HepG2 (cell line): Measurements from ENCODE around the gene OSBPL3. TPM values are rescaled to one million over a fixed set of nuclear protein-coding genes. Genes with fewer than 3 reads are reported as not detected.

Experiments used
- ATAC-seq: fragments of 200-7000 bp; cut with Tn5 transposase; 3 replicates; pipeline ENCODE4 v1.9.1; 2020; ENCODE audit warnings: mild to moderate bottlenecking, moderate library complexity
- BruUV-seq: library from RNA; stranded (reverse); fragments of 400-500 nt; replicated peaks from 2 replicates; lab custom pipeline; 2021; lab: Mats Ljungman, UMichigan
- CTCF ChIA-PET: fragments of 300-600 bp; formaldehyde crosslinking; extraction: SDS; loops from one replicate; lab custom pipeline; 2021; ENCODE audit warnings: low total read pairs, inconsistent platforms, low intra/inter-chr PET ratio; lab: Yijun Ruan, JAX
- POLR2A ChIA-PET: fragments of 350-600 bp; sonication (Branson Sonifier 250); formaldehyde crosslinking; loops from one replicate; lab custom pipeline; 2020; ENCODE audit warnings: antibody characterized with exemption, inconsistent platforms; lab: Yijun Ruan, JAX
- DNase-seq: peaks from one replicate; pipeline ENCODE4 v3.0.0-alpha.2; 2015; ENCODE audit warnings: low spot score
- FAIRE-seq: peaks from 3 replicates; lab custom pipeline; 2011; peaks lifted over from hg19 to GRCh38; lab: Jason Lieb, UNC
- H2AFZ ChIP-seq: one replicate; pipeline ENCODE4 v1.6.1; 2011; ENCODE audit warnings: low read length, inconsistent platforms
- H3K27ac ChIP-seq: fragments of 300-600 bp; 3 replicates; pipeline ENCODE4 v1.8.0; 2011; ENCODE audit warnings: mixed run types, mild to moderate bottlenecking, mixed read lengths, low read length, inconsistent platforms; ENCODE audit not compliant: insufficient read depth; ENCODE audit errors: extremely low read length
- H3K27me3 ChIP-seq, 2 experiments: fragments of 200-600 bp in 1 of 2; 2 replicates in 1 of 2; 3 replicates in 1 of 2; pipeline versions ENCODE4 v1.6.0 to v1.8.0; 2011; ENCODE audit warnings: low read length in 2 of 2, mild to moderate bottlenecking in 2 of 2, moderate library complexity in 2 of 2, inconsistent platforms in 1 of 2; ENCODE audit not compliant: insufficient read depth in 2 of 2, control insufficient read depth in 1 of 2
- H3K36me3 ChIP-seq, 2 experiments: fragments of 200-600 bp in 1 of 2; replicated peaks in 1 of 2; 2 replicates in 1 of 2; 3 replicates in 1 of 2; pipeline versions ENCODE4 v1.5.1 to v1.8.0; 2011; ENCODE audit warnings: low read length in 2 of 2, inconsistent platforms in 1 of 2; ENCODE audit not compliant: insufficient read depth in 2 of 2, control insufficient read depth in 1 of 2
- H3K4me1 ChIP-seq: 2 replicates; pipeline ENCODE4 v1.5.1; 2012; ENCODE audit warnings: low read length, inconsistent platforms; ENCODE audit not compliant: insufficient read depth
- H3K4me2 ChIP-seq: 2 replicates; pipeline ENCODE4 v1.6.0; 2011; ENCODE audit warnings: low read depth, low read length, inconsistent platforms
- H3K4me3 ChIP-seq, 3 experiments: fragments of 200-600 bp in 1 of 3; sonication (generic), shearing (Covaris generic) in 1 of 3; replicated peaks in 1 of 3; 2 replicates each; pipeline ENCODE4 v1.5.1; 2011 to 2016; ENCODE audit warnings: low read length in 3 of 3, inconsistent platforms in 2 of 3, low read depth in 2 of 3, mild to moderate bottlenecking in 2 of 3, control low read depth in 1 of 3, mixed read lengths in 1 of 3; ENCODE audit not compliant: insufficient read depth in 1 of 3
- H3K79me2 ChIP-seq: one replicate; pipeline ENCODE4 v1.6.1; 2011; ENCODE audit warnings: low read length, inconsistent platforms; ENCODE audit not compliant: insufficient read depth
- H3K9ac ChIP-seq: 2 replicates; pipeline ENCODE4 v1.6.0; 2011; ENCODE audit warnings: mild to moderate bottlenecking, low read depth, low read length, inconsistent platforms; ENCODE audit not compliant: insufficient read depth
- H3K9me3 ChIP-seq: 2 replicates; pipeline ENCODE4 v1.5.1; 2012; ENCODE audit warnings: mild to moderate bottlenecking, low read length
- H4K20me1 ChIP-seq: 2 replicates; pipeline ENCODE4 v1.6.0; 2011; ENCODE audit warnings: inconsistent platforms, mild to moderate bottlenecking, low read length, moderate library complexity; ENCODE audit not compliant: insufficient read depth
- ATF7 ChIP-seq, 2 experiments: fragments of 450-650 bp in 1 of 2; sonication (generic) in 1 of 2; formaldehyde crosslinking in 1 of 2; IDR thresholded peaks; 2 replicates each; pipeline versions ENCODE4 v1.4.0 to v1.6.1; 2016 to 2020; ENCODE audit warnings: antibody characterized with exemption in 1 of 2, mild to moderate bottlenecking in 1 of 2, missing genetic modification reagents in 1 of 2
- EED ChIP-seq: sonication (generic); formaldehyde crosslinking; IDR thresholded peaks from 2 replicates; pipeline ENCODE4 v1.5.0; 2020; ENCODE audit warnings: mild to moderate bottlenecking, missing genetic modification reagents
- FLYWCH1 ChIP-seq: sonication (generic); formaldehyde crosslinking; IDR thresholded peaks from 2 replicates; pipeline ENCODE4 v1.8.1; 2023; ENCODE audit warnings: mild to moderate bottlenecking, missing genetic modification reagents
- HDAC2 ChIP-seq: sonication (generic); formaldehyde crosslinking; IDR thresholded peaks from 2 replicates; pipeline ENCODE4 v1.4.0; 2020; ENCODE audit warnings: missing genetic modification reagents
- MED1 ChIP-seq: sonication (generic); formaldehyde crosslinking; IDR thresholded peaks from 2 replicates; pipeline ENCODE4 v1.4.0; 2020; ENCODE audit warnings: missing genetic modification reagents
- MTA3 ChIP-seq: sonication (generic); formaldehyde crosslinking; IDR thresholded peaks from 2 replicates; pipeline ENCODE4 v1.4.0; 2020; ENCODE audit warnings: missing genetic modification reagents
- NFYC ChIP-seq: IDR thresholded peaks from 2 replicates; pipeline ENCODE4 v1.6.1; 2016; ENCODE audit warnings: missing genetic modification reagents, missing compliant biosample characterization
- PTBP1 ChIP-seq: fragments of 200-400 bp; formaldehyde crosslinking; IDR thresholded peaks from 2 replicates; pipeline ENCODE4 v1.6.1; 2018; ENCODE audit warnings: low read length, low read depth; ENCODE audit not compliant: poor library complexity, severe bottlenecking
- REL ChIP-seq: sonication (generic); formaldehyde crosslinking; conservative IDR thresholded peaks from 2 replicates; pipeline ENCODE4 v1.8.0; 2022; ENCODE audit warnings: mild to moderate bottlenecking, missing genetic modification reagents, moderate library complexity
- TBL1XR1 ChIP-seq: fragments of 150-350 bp; IDR thresholded peaks from 2 replicates; pipeline ENCODE4 v1.6.1; 2014; ENCODE audit warnings: borderline replicate concordance, low read length; ENCODE audit not compliant: partially characterized antibody
- ZBTB20 ChIP-seq: sonication (generic); formaldehyde crosslinking; IDR thresholded peaks from 2 replicates; pipeline ENCODE4 v1.8.1; 2023; ENCODE audit warnings: missing genetic modification reagents, low read depth, mild to moderate bottlenecking, borderline replicate concordance
- ZBTB21 ChIP-seq: sonication (generic); formaldehyde crosslinking; IDR thresholded peaks from 2 replicates; pipeline ENCODE4 v1.4.0; 2020; ENCODE audit warnings: missing genetic modification reagents
- ZNF143 ChIP-seq: sonication (generic); formaldehyde crosslinking; IDR thresholded peaks from 2 replicates; pipeline ENCODE4 v1.4.0; 2020; ENCODE audit warnings: missing genetic modification reagents
- ZNF550 ChIP-seq: sonication (generic); formaldehyde crosslinking; IDR thresholded peaks from 2 replicates; pipeline ENCODE4 v1.4.0; 2020; ENCODE audit warnings: mild to moderate bottlenecking, missing genetic modification reagents, borderline replicate concordance
- ZNF552 ChIP-seq: sonication (generic); formaldehyde crosslinking; IDR thresholded peaks from 2 replicates; pipeline ENCODE4 v1.9.0; 2022; ENCODE audit warnings: missing genetic modification reagents, mild to moderate bottlenecking, borderline replicate concordance
- WGBS: methylation state at CpG from one replicate; pipeline ENCODE4 v1.1.6; 2017; ENCODE audit warnings: low lambda C conversion rate; 5-methylcytosine and 5-hydroxymethylcytosine counted together
- in situ Hi-C: cut with HindIII; loops from 2 replicates; pipeline ENCODE4 v1.10.0; 2017; ENCODE audit warnings: low pct_unique_long_range_greater_than_20kb; ENCODE audit not compliant: extremely low pct_ligation_motif_present
- intact Hi-C: fragments of 100-400 bp; cut with micrococcal nuclease; formaldehyde crosslinking; loops from one replicate; pipeline ENCODE4 v1.10.0; 2022; ENCODE audit not compliant: unreplicated experiment
- polyA plus RNA-seq, 8 experiments: library from polyadenylated mRNA; depleted of rRNA in 3 of 8; stranded (reverse) in 7 of 8; unstranded in 1 of 8; fragments of >200 nt; fragmentation: Illumina TruSeq in 4 of 8; extraction: Trizol in 4 of 8; gene quantifications; 2 replicates each; pipeline versions ENCODE4 v1.2.1 to v1.2.3, GENCODE V29; 2011 to 2016; ENCODE audit warnings: low read depth in 4 of 8, missing spikeins in 1 of 8, mixed read lengths in 1 of 8; ENCODE audit not compliant: insufficient read depth in 1 of 8
- total RNA-seq, 5 experiments: library from RNA; depleted of rRNA; stranded (reverse); fragments of >200 nt; fragmentation: Illumina TruSeq; extraction: Trizol; gene quantifications; 2 replicates each; pipeline ENCODE4 v1.2.3, GENCODE V29; 2016; ENCODE audit warnings: low read depth in 1 of 5
- TF ChIP-seq, protein P1 (sequence below): IDR thresholded peaks from 2 replicates; pipeline ENCODE4 v1.6.1; 2016; ENCODE audit warnings: missing biosample characterization, missing genetic modification reagents, low read depth
- TF ChIP-seq, protein P2 (sequence below): sonication (generic); formaldehyde crosslinking; IDR thresholded peaks from 2 replicates; pipeline ENCODE4 v1.8.0; 2022; ENCODE audit warnings: low read depth, missing genetic modification reagents
- TF ChIP-seq, protein P3 (sequence below): IDR thresholded peaks from 2 replicates; pipeline ENCODE4 v1.6.1; 2018; ENCODE audit warnings: missing genetic modification reagents, mild to moderate bottlenecking, missing compliant biosample characterization

The OSBPL3 gene
- total and polyA plus RNA-seq, 2 of the 13 experiments (the other 11 are each of a cell fraction or from before 2014, with no cell fraction given), result 8.8 to 28.9 TPM

DNA sequence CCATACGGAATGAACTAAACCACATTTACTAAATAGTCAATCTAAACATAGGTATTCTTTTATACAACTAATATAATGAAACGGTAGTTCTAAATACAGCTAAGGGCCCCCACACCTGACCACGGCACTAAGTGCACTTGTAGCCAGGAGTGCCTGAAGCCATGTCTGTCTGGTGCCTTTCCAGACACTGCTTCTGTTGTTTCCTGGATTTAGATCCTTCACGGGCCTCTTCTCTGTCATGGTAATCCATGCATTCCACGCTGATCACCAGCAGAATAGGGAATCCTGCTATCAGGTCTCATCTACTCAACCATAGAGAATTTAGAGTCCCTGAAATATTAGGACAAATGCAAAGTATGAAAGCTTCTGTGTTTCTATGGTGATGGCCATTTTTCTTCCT is 37.8 kb downstream of the OSBPL3 start:
- H3K4me3 ChIP-seq, result no peak overlapping the region
- ATAC-seq (no peak), DNase-seq (no peak)
- in situ Hi-C loops, result no loop called here
- WGBS, result 94% methylated on average over 5 of the region's 5 CpGs
- no peaks in the 10 kb centered on the region for H3K9me3 ChIP-seq
- no peak overlapping the region for H3K9ac ChIP-seq
- no peaks in the 10 kb centered on the region for H3K27me3 ChIP-seq
- CTCF ChIA-PET, result no interaction called here
- TF ChIP-seq NFYC (CRISPR knock-in tag) (no peak), ZBTB20 (CRISPR knock-in tag) (no peak), ZBTB21 (no peak), ZNF550 (CRISPR knock-in tag) (no peak), ZNF552 (CRISPR knock-in tag) (no peak), ZNF143 (CRISPR knock-in tag) (no peak), MED1 (no peak), MTA3 (CRISPR knock-in tag) (no peak), ATF7 (IDR thresholded peaks at IDR 0.05) (no peak), ATF7 (CRISPR knock-in tag; IDR thresholded peaks at IDR 0.05) (no peak), TBL1XR1 (no peak), HDAC2 (CRISPR knock-in tag) (no peak), REL (CRISPR knock-in tag) (no peak), EED (no peak), PTBP1 (no peak), FLYWCH1 (CRISPR knock-in tag) (no peak)
- TF ChIP-seq, protein P1, sequence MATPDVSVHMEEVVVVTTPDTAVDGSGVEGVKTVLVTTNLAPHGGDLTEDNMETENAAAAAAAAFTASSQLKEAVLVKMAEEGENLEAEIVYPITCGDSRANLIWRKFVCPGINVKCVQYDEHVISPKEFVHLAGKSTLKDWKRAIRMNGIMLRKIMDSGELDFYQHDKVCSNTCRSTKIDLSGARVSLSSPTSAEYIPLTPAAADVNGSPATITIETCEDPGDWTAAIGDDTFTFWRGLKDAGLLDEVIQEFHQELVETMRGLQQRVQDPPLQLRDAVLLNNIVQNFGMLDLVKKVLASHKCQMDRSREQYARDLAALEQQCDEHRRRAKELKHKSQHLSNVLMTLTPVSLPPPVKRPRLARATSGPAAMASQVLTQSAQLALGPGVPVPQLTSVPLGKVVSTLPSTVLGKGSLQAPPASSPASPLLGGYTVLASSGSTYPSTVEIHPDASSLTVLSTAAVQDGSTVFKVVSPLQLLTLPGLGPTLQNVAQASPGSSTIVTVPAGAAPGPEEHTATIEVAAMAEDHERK (CRISPR knock-in tag), result no peak
- TF ChIP-seq, protein P2, sequence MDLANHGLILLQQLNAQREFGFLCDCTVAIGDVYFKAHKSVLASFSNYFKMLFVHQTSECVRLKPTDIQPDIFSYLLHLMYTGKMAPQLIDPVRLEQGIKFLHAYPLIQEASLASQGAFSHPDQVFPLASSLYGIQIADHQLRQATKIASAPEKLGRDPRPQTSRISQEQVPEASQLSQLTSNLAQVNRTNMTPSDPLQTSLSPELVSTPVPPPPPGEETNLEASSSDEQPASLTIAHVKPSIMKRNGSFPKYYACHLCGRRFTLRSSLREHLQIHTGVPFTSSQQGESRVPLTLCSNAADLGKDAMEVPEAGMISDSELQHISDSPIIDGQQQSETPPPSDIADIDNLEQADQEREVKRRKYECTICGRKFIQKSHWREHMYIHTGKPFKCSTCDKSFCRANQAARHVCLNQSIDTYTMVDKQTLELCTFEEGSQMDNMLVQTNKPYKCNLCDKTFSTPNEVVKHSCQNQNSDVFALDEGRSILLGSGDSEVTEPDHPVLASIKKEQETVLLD (CRISPR knock-in tag), result no peak
- TF ChIP-seq, protein P3, sequence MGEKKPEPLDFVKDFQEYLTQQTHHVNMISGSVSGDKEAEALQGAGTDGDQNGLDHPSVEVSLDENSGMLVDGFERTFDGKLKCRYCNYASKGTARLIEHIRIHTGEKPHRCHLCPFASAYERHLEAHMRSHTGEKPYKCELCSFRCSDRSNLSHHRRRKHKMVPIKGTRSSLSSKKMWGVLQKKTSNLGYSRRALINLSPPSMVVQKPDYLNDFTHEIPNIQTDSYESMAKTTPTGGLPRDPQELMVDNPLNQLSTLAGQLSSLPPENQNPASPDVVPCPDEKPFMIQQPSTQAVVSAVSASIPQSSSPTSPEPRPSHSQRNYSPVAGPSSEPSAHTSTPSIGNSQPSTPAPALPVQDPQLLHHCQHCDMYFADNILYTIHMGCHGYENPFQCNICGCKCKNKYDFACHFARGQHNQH (CRISPR knock-in tag), result no peak
- TF ChIP-seq, all 625 proteins: peak for 0
- peaks cover 64% of the 10 kb centered on the region for H3K79me2 ChIP-seq
- no peak overlapping the region for H3K27ac ChIP-seq
- no peak overlapping the region for H2AFZ ChIP-seq
- POLR2A ChIA-PET, result interaction anchor here (0.7 kb wide), 1 partner anchor 11 kb away, joined by 3 read pairs; no protein-coding TSS in a partner anchor
- H3K36me3 ChIP-seq, result no peaks in the 10 kb centered on the region
- no peaks in the 10 kb centered on the region for H4K20me1 ChIP-seq
- H3K4me2 ChIP-seq, result no peak overlapping the region
- peaks cover 15% of the 10 kb centered on the region for H3K4me1 ChIP-seq
- no TSS peak for BruUV-seq
- no peak for FAIRE-seq
- intact Hi-C loops, result no loop called here
